DLD1 (cell line): Measurements from ENCODE around the gene SLC25A10.
"Not testable (repeated sequence)": the region's sequence is repeated elsewhere in the genome, so short reads cannot be mapped to it uniquely, and the experiment has no call there.

Experiments used
- in situ Hi-C: cut with HindIII; loops from 2 replicates; pipeline ENCODE4 v1.10.0; 2017; ENCODE audit warnings: low sequenced_read_pairs

Gene SLC25A10

GRCh38 chr17:81719410-81720266 lies 7.6 kb downstream of the SLC25A10 start:
- in situ Hi-C loops, result no loop called here

GRCh38 chr17:81720267-81721071 lies 8.4 kb downstream of the SLC25A10 start:
- in situ Hi-C loops, result no loop called here

GRCh38 chr17:81722184-81723120 lies 10.4 kb downstream of the SLC25A10 start:
- in situ Hi-C loops, result no loop called here

- in situ Hi-C loops, result no loop called here
These were observed 11.6 kb downstream of the SLC25A10 start for GRCh38 chr17:81723651-81724209.

- in situ Hi-C loops, result no loop called here
These were observed 13.4 kb downstream of the SLC25A10 start for GRCh38 chr17:81725439-81725838.

GRCh38 chr17:81726004-81726403 lies 13.9 kb downstream of the SLC25A10 start:
- in situ Hi-C loops, result no loop called here

GRCh38 chr17:81727324-81728031 lies 15.4 kb downstream of the SLC25A10 start:
- in situ Hi-C loops, result no loop called here

- in situ Hi-C loops, result no loop called here
These were observed 21.7 kb downstream of the SLC25A10 start for GRCh38 chr17:81733507-81734404.

- in situ Hi-C loops, result no loop called here
These were observed 22.6 kb downstream of the SLC25A10 start for GRCh38 chr17:81734405-81735263.

- in situ Hi-C loops, result no loop called here
These were observed 23.4 kb downstream of the SLC25A10 start for GRCh38 chr17:81735264-81736102.

- in situ Hi-C loops, result no loop called here
These were observed 26.1 kb downstream of the SLC25A10 start for GRCh38 chr17:81737947-81738800.

- in situ Hi-C loops, result no loop called here
These were observed 26.8 kb downstream of the SLC25A10 start for GRCh38 chr17:81738801-81739393.

GRCh38 chr17:81739593-81739992 lies 27.5 kb downstream of the SLC25A10 start:
- in situ Hi-C loops, result not testable (repeated sequence)

- in situ Hi-C loops, result no loop called here
These were observed 28.4 kb downstream of the SLC25A10 start for GRCh38 chr17:81740395-81740961.

- in situ Hi-C loops, result no loop called here
These were observed 29.0 kb downstream of the SLC25A10 start for GRCh38 chr17:81741049-81741593.
